Astrocyte (in vitro differentiated cells and primary cell): ENCODE results near the gene ZNF433. TPM values are rescaled to one million over a fixed set of nuclear protein-coding genes. Genes with fewer than 3 reads are reported as not detected.
"Not testable (repeated sequence)": the region's sequence is repeated elsewhere in the genome, so short reads cannot be mapped to it uniquely, and the experiment has no call there.

Experiments used
- DNase-seq: peaks from one replicate; pipeline ENCODE4 v3.0.0-alpha.2; 2010; ENCODE audit warnings: low read depth
- FAIRE-seq: peaks from 2 replicates; lab custom pipeline; 2011; peaks lifted over from hg19 to GRCh38; lab: Jason Lieb, UNC
- H2AFZ ChIP-seq: 2 replicates; pipeline ENCODE4 v1.6.0; 2012; ENCODE audit warnings: low read depth, low read length, inconsistent platforms
- H3K27ac ChIP-seq: 2 replicates; pipeline ENCODE4 v1.5.1; 2011; ENCODE audit warnings: low read depth, low read length, inconsistent platforms
- H3K27me3 ChIP-seq: 2 replicates; pipeline ENCODE4 v1.6.0; 2011; ENCODE audit warnings: low read length, inconsistent platforms; ENCODE audit not compliant: insufficient read depth
- H3K36me3 ChIP-seq: 2 replicates; pipeline ENCODE4 v1.5.1; 2011; ENCODE audit warnings: low read length, inconsistent platforms; ENCODE audit not compliant: insufficient read depth
- H3K4me1 ChIP-seq: 2 replicates; pipeline ENCODE4 v1.5.1; 2011; ENCODE audit warnings: low read length, inconsistent platforms; ENCODE audit not compliant: insufficient read depth
- H3K4me2 ChIP-seq: 2 replicates; pipeline ENCODE4 v1.6.0; 2012; ENCODE audit warnings: low read length, inconsistent platforms
- H3K4me3 ChIP-seq: 2 replicates; pipeline ENCODE4 v1.5.1; 2011; ENCODE audit warnings: low read depth, mild to moderate bottlenecking, low read length, inconsistent platforms; ENCODE audit not compliant: insufficient read depth
- H3K79me2 ChIP-seq: 2 replicates; pipeline ENCODE4 v1.6.0; 2012; ENCODE audit warnings: mild to moderate bottlenecking, low read length, inconsistent platforms; ENCODE audit not compliant: insufficient read depth
- H3K9ac ChIP-seq: 2 replicates; pipeline ENCODE4 v1.6.0; 2012; ENCODE audit warnings: mild to moderate bottlenecking, low read length, inconsistent platforms
- H3K9me3 ChIP-seq: 2 replicates; pipeline ENCODE4 v1.5.1; 2012; ENCODE audit warnings: low read depth, mild to moderate bottlenecking, low read length, inconsistent platforms; ENCODE audit not compliant: insufficient read depth
- H4K20me1 ChIP-seq: 2 replicates; pipeline ENCODE4 v1.6.0; 2012; ENCODE audit warnings: low read length, inconsistent platforms; ENCODE audit not compliant: insufficient read depth
- H3K27ac Mint-ChIP-seq: one replicate; pipeline ENCODE4 v1.8.0; 2021; ENCODE audit warnings: mild to moderate bottlenecking, mixed read lengths; ENCODE audit not compliant: unreplicated experiment
- H3K27me3 Mint-ChIP-seq: one replicate; pipeline ENCODE4 v1.8.0; 2021; ENCODE audit warnings: low read depth, mixed read lengths; ENCODE audit not compliant: unreplicated experiment
- H3K36me3 Mint-ChIP-seq: one replicate; pipeline ENCODE4 v1.8.0; 2021; ENCODE audit warnings: low read depth, mixed read lengths; ENCODE audit not compliant: unreplicated experiment
- H3K4me1 Mint-ChIP-seq: one replicate; pipeline ENCODE4 v1.8.0; 2021; ENCODE audit warnings: low read depth, mixed read lengths; ENCODE audit not compliant: unreplicated experiment
- H3K4me3 Mint-ChIP-seq: one replicate; pipeline ENCODE4 v1.8.0; 2021; ENCODE audit warnings: mild to moderate bottlenecking, moderate library complexity, mixed read lengths; ENCODE audit not compliant: unreplicated experiment
- H3K9me3 Mint-ChIP-seq: one replicate; pipeline ENCODE4 v1.8.0; 2021; ENCODE audit warnings: mild to moderate bottlenecking, mixed read lengths; ENCODE audit not compliant: unreplicated experiment
- EZH2 ChIP-seq: IDR thresholded peaks from 2 replicates; pipeline ENCODE4 v1.6.1; 2012; ENCODE audit warnings: mild to moderate bottlenecking, low read length, inconsistent platforms; ENCODE audit not compliant: insufficient read depth
- total RNA-seq: library from RNA; stranded (reverse); gene quantifications from 2 replicates; pipeline ENCODE4 v1.2.1, GENCODE V29; 2021
- TF ChIP-seq, protein P1 (sequence below): IDR thresholded peaks from 2 replicates; pipeline ENCODE4 v1.5.1; 2011; ENCODE audit warnings: low read depth, mild to moderate bottlenecking, inconsistent platforms, low read length, moderate library complexity; ENCODE audit not compliant: insufficient read depth

The ZNF433 gene
- total RNA-seq, 1 donor from 2014 or later = not detected

DNA sequence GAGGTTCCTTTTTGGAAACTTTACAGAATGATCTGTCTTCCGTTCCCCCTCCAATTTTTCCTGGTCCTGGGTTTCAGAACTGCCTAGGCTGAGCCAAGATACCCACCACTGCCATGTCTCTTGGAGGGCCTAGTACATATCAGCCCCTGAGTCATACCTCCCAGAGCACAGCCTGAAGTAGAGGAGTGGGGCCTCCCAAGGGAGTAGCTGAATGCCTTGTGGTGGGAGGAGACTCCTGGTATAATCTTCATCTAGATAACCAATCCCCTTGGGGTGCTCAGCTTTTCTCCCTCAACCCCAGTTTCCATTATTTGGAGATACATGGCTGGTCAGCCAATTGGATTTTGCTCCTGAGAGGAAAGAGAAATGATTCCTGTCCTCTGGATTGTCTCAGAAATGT lies 40.3 kb downstream of the ZNF433 start:
- Histone ChIP-seq H3K36me3 (no peaks in the 10 kb centered on the region), H4K20me1 (peaks cover 18% of the 10 kb centered on the region), H3K9me3 (peaks cover 2% of the 10 kb centered on the region), H3K4me2 (no peak overlapping the region), H3K9ac (no peak overlapping the region), H2AFZ (no peak overlapping the region), H3K4me3 (no peak overlapping the region), H3K27me3 (no peaks in the 10 kb centered on the region), H3K79me2 (peaks cover 48% of the 10 kb centered on the region), H3K27ac (no peak overlapping the region), H3K4me1 (no peaks in the 10 kb centered on the region)
- DNase-seq (no peak), FAIRE-seq (no peak)
- Mint-ChIP-seq H3K4me1 (no peaks in the 10 kb centered on the region), H3K27me3 (no peaks in the 10 kb centered on the region), H3K27ac (no peak overlapping the region), H3K9me3 (peaks cover 18% of the 10 kb centered on the region), H3K36me3 (peaks cover 1% of the 10 kb centered on the region), H3K4me3 (no peak overlapping the region)
- no peak for TF ChIP-seq EZH2

DNA sequence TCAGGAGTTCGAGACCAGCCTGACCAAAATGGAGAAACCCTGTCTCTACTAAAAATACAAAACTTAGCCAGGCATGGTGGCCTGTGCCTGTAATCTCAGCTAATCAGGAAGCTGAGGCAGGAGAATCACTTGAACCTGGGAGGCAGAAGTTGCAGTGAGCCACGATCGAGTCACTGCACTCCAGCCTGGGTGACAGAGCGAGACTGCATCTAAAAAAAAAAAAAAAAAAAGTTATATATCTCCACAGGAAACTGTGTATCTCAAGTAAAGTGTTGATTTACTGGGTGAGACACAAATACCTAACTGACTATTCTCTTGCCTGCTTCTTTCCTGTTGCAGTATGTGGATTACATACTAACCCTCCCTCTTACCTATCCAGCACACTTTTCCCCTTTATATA lies 43.6 kb downstream of the ZNF433 start:
- not testable (repeated sequence) for H3K9ac ChIP-seq, H3K27ac ChIP-seq, H3K4me1 Mint-ChIP-seq, H3K4me1 ChIP-seq, H3K4me3 Mint-ChIP-seq, H3K27ac Mint-ChIP-seq, FAIRE-seq, H3K4me3 ChIP-seq, H3K36me3 ChIP-seq, H3K27me3 Mint-ChIP-seq, DNase-seq, H3K4me2 ChIP-seq, H3K36me3 Mint-ChIP-seq, H3K27me3 ChIP-seq, H3K9me3 ChIP-seq, H2AFZ ChIP-seq
- Histone ChIP-seq H3K79me2 (peaks cover 43% of the 10 kb centered on the region), H4K20me1 (peaks cover 31% of the 10 kb centered on the region)
- H3K9me3 Mint-ChIP-seq = peaks cover 17% of the 10 kb centered on the region

DNA sequence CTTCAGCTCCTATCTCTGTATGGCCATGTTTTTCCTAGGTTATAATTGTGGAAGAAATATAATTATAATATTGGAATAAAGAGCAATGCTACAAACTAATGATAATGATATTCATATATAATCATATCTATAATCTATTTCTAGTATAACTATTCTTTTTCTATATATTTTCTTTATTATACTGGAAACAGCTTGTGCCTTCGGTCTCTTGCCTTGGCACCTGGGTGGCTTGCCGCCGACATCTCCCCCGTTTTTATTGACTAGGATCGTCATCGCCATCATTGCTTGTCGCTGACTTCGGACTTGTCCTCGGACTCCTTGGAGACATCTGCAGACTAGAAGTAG lies 46.4 kb downstream of the ZNF433 start:
- no peak for TF ChIP-seq EZH2
- TF ChIP-seq, protein P1, sequence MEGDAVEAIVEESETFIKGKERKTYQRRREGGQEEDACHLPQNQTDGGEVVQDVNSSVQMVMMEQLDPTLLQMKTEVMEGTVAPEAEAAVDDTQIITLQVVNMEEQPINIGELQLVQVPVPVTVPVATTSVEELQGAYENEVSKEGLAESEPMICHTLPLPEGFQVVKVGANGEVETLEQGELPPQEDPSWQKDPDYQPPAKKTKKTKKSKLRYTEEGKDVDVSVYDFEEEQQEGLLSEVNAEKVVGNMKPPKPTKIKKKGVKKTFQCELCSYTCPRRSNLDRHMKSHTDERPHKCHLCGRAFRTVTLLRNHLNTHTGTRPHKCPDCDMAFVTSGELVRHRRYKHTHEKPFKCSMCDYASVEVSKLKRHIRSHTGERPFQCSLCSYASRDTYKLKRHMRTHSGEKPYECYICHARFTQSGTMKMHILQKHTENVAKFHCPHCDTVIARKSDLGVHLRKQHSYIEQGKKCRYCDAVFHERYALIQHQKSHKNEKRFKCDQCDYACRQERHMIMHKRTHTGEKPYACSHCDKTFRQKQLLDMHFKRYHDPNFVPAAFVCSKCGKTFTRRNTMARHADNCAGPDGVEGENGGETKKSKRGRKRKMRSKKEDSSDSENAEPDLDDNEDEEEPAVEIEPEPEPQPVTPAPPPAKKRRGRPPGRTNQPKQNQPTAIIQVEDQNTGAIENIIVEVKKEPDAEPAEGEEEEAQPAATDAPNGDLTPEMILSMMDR = no peak
- DNase-seq (no peak), FAIRE-seq (no peak)
- peak overlapping the region; percentile 89 for H3K4me2 ChIP-seq
- Mint-ChIP-seq H3K4me3 (no peak overlapping the region), H3K27me3 (no peaks in the 10 kb centered on the region), H3K4me1 (no peaks in the 10 kb centered on the region), H3K9me3 (peaks cover 16% of the 10 kb centered on the region), H3K36me3 (peaks cover 1% of the 10 kb centered on the region), H3K27ac (no peak overlapping the region)
- H3K4me3 ChIP-seq = peak overlapping the region; percentile 82
- H3K9ac ChIP-seq = no peak overlapping the region
- no peaks in the 10 kb centered on the region for H3K36me3 ChIP-seq
- no peaks in the 10 kb centered on the region for H3K27me3 ChIP-seq
- H3K79me2 ChIP-seq = peaks cover 34% of the 10 kb centered on the region
- H3K27ac ChIP-seq = no peak overlapping the region
- H4K20me1 ChIP-seq = peaks cover 31% of the 10 kb centered on the region
- no peak overlapping the region for H2AFZ ChIP-seq
- no peaks in the 10 kb centered on the region for H3K4me1 ChIP-seq
- peaks cover 5% of the 10 kb centered on the region for H3K9me3 ChIP-seq
